Activated T-cell treated with anti-CD3 and anti-CD28 coated beads for 1 hour (primary cell): ENCODE measurements around the gene RGL1.

Experiments
- DNase-seq: peaks from one replicate; pipeline ENCODE4 v3.0.0-alpha.2; 2020; ENCODE audit warnings: low read depth

The RGL1 gene

DNA sequence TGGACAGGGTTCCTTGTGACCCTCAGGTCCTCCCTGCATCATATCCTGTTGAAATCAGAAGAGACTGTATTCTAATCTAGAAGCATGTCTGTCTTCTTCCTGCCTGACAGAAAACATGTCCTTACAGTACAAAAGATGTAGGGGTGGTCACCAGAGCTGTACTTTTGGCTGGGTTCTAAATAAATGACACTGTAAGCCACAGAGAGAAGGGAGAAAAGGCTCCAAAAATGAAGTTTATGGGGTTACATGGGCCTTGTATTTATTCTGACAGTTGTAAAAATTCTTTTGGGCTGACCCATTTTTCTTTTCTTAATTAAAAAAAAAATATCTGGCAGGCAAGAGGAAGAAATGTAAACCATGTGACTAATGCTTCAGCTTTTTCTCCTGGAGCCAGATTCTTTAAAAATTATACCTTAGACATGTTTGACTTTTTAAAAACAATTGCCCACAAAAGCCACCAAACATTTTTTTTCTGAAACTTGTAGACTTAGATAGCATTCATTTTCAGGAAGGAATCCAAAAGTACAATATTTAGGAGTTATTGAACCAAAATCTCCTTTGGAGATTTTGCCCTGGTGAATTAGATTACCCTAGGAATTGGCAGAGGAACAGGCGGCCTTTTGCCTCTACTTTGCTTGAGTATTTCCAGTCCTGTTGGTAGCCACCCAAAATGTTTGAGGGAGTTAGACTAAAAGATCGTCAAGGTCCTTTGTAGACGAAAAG, 17.1 kb downstream of the RGL1 start:
- no peak for DNase-seq

DNA sequence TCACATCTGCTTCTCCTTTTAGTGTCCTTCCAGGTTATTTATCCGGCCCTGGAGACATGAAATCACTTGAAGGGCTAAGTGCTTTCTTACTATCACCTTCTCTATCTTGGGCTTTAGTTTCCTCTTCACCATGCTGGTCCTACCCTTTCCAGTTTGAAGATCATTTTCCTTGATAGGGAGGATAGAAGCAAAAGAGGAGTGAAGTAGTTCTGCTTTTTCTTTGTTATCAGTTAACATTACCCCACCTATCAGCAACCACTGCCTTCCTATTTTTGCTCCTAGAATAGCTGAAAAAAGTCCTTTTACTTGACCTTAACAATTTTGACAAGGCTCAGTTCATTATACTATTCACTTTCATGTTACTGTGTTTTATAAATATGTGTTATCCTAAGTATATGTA, 19.4 kb downstream of the RGL1 start:
- no peak for DNase-seq

- no peak for DNase-seq
These were observed 22.9 kb downstream of the RGL1 start for GRCh38 chr1:183827801-183828200.

DNA sequence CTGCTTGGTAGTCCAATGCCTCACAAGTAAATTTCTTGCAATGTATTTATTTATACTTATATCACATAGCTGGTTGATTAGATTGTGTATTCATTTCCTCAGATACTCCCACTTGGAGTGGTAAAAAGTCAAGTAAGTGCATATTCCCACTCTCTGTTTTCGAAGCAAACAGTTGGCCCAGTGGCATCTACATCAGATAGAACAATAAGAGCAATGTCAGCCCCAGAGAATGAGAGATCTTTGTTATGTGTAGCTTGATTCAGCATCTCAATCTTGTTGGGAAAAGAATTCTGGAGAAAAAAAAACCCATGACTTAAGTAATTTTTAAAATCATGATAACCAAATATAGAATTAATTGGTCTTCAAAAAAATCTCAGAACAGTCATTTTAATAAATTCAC, 25.5 kb downstream of the RGL1 start:
- no peak for DNase-seq

GRCh38 chr1:183831311-183831710, 26.4 kb downstream of the RGL1 start:
- no peak for DNase-seq

GRCh38 chr1:183832459-183832858, 27.5 kb downstream of the RGL1 start:
- no peak for DNase-seq

GRCh38 chr1:183834568-183834967, 29.6 kb downstream of the RGL1 start:
- DNase-seq, result no peak

- DNase-seq, result no peak
These were observed 31.7 kb downstream of the RGL1 start for GRCh38 chr1:183836598-183836997.

DNA sequence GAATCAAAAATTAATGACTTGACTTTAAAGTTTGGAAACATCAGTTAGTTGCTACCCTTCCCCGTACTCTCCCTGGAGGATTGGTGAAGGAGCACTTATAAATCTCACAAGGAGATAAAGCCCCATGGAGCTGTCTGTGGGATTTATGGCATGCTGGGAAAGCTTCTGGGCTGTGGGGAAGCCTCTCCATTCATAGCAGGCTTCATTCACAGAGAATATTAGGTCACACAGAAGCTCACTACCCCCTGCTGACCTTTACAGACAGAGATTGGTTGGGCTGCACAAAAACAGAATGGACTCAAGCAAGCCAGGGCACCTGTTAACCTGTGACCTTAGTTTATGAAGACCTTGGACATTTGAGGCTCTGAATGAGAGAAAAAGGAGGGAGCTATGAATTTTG, 32.1 kb downstream of the RGL1 start:
- DNase-seq, result no peak

- no peak for DNase-seq
These were observed 33.3 kb downstream of the RGL1 start for GRCh38 chr1:183838221-183838620.

DNA sequence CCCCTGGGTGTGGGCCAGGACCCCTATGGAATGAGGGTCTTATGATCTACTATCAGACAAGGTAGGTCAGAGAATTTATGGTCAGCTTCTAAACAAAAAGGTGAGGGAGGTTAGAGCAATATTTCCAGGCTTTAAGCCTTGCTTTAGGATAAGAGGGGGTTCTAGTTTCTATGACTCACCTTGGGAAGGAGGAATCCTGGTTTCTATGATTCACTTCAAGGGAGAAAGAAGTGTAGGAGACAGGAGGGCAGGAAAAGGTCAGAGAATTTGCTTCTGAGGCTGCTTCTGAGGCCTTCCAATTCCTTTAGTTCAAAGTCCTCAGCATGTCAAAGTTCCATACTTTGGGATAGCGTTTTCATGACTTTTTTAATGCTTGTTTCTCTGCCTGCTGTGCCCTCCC, 35.2 kb downstream of the RGL1 start:
- DNase-seq, result no peak

DNA sequence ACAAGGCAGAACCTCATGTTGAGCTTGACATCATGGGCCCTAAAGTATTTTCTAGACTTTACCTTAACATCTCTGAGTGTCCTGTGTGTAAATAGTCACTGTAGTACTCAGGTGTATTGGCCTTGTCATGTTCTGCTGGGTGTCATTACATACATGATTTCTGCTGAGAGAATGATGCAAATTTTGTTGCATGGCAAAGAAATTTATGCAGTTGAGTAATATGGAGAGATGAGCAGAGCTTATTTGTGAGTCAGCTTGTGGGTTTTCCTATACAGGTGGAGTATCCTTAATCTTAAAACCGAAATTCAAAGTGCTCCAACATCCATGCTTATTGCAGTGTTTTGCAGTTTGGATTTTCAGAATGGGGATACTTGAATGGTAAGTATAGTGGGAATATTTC, 36.6 kb downstream of the RGL1 start:
- DNase-seq, result no peak

DNA sequence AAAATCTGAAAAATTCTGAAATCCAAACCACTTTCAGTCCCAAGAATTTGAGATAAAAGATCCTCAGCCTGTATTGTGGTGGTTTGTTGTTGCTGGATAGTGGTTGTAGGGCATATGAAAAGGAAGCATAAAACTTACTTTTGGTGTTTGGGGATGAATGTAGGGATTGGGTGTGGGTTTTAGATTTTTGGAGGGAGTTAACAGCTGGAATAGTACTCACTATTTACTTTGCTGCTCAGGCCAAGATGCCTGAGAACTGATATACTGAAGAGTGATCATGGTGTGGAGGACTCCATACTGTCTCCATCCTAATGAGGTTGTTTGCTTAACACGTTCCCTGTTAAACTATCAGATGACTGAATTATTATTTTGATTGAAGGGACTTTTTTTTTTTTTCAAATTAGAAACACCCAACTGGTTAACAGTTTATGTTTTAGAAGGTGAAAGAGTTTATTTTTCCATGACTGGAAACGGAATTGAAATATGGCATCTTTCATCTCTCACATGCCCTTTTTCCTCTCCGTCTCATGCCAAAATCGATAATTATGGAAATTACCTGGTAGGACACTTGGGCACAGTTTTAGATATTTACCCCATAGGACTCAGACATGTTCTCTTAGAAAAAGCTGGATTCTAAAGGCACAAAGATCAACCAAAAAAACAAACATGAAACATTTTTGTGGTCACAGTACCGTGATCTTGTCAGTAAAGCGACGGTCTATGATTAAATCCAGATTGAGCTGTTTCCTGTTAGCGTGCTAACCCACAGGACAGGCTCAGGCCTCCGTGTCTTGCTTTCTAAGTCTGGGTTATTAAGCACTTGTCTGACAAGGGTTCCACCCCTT, 37.3 kb downstream of the RGL1 start:
- no peak for DNase-seq

DNA sequence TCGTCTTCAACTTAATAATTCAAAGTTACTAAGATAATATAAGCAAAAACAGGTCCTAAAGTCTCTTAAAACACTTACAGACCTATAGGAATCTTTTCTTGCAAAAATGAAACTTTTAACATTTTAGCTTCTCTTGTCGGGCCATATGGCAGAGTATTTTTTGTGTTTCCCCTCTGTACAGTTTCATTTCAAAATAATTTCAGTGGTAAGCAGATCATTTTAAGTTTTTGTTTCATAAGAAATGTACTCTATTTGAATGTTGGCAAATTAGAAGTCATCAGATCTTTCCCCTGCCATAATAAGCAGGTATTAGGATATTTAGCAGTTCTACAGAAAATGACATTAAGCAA, 37.9 kb downstream of the RGL1 start:
- no peak for DNase-seq

- no peak for DNase-seq
These were observed 39.9 kb downstream of the RGL1 start for GRCh38 chr1:183844806-183845205.

DNA sequence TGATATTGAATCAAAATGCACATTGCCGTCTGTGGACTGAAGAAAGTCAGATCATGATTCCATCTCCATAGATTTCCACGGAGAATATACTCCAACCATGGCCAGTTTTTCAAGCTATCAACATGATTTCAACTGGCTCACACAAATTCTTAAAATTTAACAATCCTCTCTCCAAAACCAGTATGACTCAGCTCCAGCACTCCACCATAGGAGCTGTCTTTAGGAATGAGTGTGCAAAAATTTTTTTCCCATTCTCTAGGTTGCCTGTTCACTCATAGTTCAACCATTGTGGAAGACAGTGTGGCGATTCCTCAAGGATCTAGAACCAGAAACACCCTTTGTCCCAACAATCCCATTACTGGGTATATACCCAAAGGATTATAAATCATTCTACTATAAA, 40.8 kb downstream of the RGL1 start:
- no peak for DNase-seq

- DNase-seq, result no peak
These were observed 42.7 kb downstream of the RGL1 start for GRCh38 chr1:183847641-183848040.

DNA sequence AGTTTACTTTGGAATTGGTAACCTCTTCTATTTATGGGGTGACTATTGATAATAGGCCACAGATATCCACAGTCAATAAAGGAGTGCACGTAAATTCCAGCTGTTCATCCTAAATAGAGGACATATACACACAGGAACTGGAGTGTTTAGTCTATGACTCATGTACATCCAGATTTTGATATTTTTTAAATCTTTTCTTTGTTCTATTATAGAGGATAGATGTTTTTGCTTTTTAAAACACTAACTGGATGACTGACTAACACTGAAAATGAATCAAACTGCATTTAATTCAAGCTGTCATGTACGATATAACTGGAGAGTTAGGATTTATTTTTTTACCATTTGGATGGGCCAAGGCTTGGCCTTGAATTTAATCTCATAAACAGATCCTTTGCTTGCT, 45.9 kb downstream of the RGL1 start:
- no peak for DNase-seq

GRCh38 chr1:183859119-183859518, 54.2 kb downstream of the RGL1 start:
- DNase-seq, result no peak

- DNase-seq, result no peak
These were observed 54.9 kb downstream of the RGL1 start for GRCh38 chr1:183859831-183860230.

DNA sequence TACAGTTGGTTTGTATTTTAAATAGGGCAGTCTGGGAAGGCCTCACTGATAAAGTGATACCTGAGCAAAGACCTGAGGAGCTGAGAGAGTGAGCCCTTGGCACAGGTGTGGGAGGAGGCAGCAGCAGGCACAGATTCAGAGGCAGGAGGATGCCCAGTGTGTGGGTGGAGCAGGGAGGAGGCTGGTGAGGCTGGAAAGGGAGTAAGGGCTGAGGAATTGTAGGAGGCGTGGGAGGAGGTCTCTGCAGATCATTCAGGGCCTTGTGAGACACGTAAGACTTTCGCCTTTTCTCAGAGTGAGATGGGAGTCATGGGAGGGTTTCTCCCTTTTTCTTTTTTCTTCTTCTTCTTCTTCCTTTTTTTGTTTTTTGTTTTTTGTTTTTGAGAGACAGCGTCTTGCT, 58.0 kb downstream of the RGL1 start:
- no peak for DNase-seq

- DNase-seq, result no peak
These were observed 58.9 kb downstream of the RGL1 start for GRCh38 chr1:183863852-183864251.

DNA sequence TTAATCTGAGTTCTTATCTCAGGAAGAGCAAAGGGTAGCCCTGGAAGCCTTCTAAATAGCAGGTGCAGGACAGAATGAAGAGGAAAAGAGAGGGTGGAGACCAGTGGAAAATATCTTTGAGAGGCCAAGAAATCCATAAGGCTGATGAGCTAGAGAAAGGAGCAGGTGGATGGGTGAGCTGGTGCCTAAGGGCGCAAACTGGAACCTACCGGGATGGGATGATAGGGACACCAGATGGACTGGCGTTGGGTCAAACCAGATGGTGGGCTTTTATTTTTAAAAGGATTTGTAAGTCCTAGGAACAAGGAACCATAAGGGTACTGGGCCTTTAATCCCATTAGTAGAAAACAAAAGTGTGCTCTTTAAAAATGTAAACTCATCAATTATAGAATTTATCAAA, 59.7 kb downstream of the RGL1 start:
- DNase-seq, result no peak

DNA sequence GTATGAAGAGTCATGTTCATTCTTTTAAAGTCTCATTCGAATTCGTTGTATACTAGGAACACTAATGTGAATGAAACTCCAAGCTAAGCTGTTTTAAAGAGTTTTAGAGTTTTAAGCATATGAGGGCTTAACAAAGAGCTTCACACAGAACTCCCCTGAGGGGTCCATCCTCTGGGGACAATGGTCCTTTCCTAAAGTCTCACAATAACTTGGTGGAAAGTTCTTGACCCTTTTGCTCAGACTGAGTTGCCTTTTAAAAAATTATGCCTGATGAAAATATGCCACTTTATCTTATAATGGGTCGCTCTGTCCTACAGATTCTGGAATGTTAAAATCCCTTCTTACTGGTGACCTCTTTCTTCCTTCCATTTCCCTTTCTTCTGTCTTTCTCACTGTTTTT, 64.3 kb downstream of the RGL1 start:
- no peak for DNase-seq
